Omental fat pad (tissue), 4 donors: Measurements from ENCODE around the gene PPP2R5E. TPM values are rescaled to one million over a fixed set of nuclear protein-coding genes. Genes with fewer than 3 reads are reported as not detected.
"Not testable (repeated sequence)": the region's sequence is repeated elsewhere in the genome, so short reads cannot be mapped to it uniquely, and the experiment has no call there.

ENCODE experiments used
- ATAC-seq: fragments of 150-250 bp; one replicate; pipeline ENCODE4 v1.9.1; 2016; ENCODE audit warnings: mild to moderate bottlenecking, moderate library complexity; ENCODE audit not compliant: low FRiP score
- DNase-seq: peaks from one replicate; pipeline ENCODE4 v3.0.0-alpha.2; 2019; ENCODE audit warnings: low spot score
- total RNA-seq, 4 donors: library from RNA; depleted of rRNA; stranded (reverse); fragments of >200 nt; gene quantifications; one replicate each; pipeline ENCODE4 v1.1.0, GENCODE V29; 2016
- TF ChIP-seq, protein P1 (sequence below), 3 donors: fragments of 450-650 bp; IDR thresholded peaks; one replicate each; pipeline ENCODE4 v1.5.1; 2016 to 2017; ENCODE audit warnings: antibody characterized with exemption in 3 of 3, mild to moderate bottlenecking in 3 of 3, moderate library complexity in 2 of 3

The PPP2R5E gene
- total RNA-seq, 4 donors from 2014 or later: 17.0 to 23.3 (median 21.0) TPM

DNA sequence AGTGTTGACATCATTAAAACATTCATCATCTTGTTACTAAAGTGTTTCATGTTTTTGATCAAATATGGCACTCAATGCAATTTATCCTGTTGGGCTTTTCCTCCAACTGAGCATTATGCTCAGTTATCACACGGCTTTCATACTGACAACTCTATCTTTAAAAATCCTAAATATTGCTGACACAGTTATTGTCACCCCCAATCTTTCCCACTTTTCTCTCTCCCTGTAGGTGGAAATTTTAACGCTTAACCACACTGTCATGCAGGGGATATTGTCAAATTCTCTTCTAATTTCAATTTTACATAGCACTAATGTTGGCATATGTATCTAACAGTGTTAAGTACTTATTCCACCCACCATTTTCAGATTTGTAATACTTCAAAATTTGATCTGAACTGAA, 164.7 kb downstream of the PPP2R5E start:
- no peak for DNase-seq
- ATAC-seq: no peak
- TF ChIP-seq, protein P1, sequence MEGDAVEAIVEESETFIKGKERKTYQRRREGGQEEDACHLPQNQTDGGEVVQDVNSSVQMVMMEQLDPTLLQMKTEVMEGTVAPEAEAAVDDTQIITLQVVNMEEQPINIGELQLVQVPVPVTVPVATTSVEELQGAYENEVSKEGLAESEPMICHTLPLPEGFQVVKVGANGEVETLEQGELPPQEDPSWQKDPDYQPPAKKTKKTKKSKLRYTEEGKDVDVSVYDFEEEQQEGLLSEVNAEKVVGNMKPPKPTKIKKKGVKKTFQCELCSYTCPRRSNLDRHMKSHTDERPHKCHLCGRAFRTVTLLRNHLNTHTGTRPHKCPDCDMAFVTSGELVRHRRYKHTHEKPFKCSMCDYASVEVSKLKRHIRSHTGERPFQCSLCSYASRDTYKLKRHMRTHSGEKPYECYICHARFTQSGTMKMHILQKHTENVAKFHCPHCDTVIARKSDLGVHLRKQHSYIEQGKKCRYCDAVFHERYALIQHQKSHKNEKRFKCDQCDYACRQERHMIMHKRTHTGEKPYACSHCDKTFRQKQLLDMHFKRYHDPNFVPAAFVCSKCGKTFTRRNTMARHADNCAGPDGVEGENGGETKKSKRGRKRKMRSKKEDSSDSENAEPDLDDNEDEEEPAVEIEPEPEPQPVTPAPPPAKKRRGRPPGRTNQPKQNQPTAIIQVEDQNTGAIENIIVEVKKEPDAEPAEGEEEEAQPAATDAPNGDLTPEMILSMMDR (IDR thresholded peaks at IDR 0.05): no peak

DNA sequence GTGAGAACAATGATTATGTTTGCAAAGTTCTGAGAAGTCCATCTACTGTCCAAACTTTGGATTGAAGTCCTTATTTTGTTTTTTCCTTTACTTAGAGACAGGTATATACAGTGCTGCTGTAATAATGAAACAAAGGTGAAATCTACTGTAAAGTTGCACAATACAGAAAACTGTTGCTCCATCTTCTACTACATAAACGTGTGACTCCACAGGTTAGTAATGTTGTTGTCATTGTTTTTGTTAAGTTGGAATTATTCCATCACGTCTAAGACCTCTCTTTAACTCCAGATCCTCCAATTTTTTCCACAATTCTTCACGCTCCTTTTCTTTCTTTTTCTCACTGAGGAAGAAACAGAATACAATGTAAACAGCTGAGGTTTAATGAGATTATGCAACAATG, 167.4 kb downstream of the PPP2R5E start:
- ATAC-seq: no peak
- TF ChIP-seq, protein P1 (IDR thresholded peaks at IDR 0.05): no peak

DNA sequence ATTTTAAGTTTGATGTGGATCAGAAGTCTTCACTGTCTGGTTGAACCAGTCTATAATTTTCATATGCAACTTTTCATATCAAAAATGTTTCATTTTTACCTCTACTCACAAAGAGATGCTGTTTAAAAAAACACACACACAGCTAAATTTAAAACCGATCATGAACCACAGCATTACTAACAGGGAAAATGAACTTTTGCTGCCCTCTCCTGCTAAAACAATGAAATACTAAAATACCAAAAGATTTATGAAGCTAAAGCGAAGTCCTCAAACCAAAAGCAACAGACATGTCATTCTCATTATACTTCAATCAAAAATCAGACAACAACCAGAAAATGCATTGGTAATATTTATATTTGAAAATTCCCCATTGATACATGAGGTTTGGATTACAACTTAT, 171.6 kb downstream of the PPP2R5E start:
- not testable (repeated sequence) for DNase-seq, ATAC-seq

More for the DNA sequence above, 167.4 kb downstream of the PPP2R5E start:
- DNase-seq: no peak

DNA sequence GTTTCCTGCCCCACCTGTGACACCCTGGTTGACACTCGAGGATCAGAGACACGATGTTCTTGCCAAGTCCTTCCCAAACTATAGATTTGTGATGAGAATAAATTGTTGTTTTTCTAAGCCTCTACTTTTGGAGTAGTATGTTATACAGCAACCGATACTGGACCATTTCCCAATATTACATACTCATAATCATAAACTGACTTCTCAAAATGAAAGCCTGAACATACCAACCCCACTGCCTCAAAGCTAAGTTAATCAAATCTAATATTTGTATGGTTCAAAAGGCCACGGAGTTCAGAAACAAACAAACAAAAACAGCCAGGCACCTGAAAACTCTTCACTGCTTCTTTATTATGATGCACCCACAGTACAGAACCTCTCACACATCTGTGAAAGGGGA, 172.1 kb downstream of the PPP2R5E start:
- no peak for ATAC-seq
- DNase-seq: no peak
- TF ChIP-seq, protein P1 (IDR thresholded peaks at IDR 0.05): no peak

DNA sequence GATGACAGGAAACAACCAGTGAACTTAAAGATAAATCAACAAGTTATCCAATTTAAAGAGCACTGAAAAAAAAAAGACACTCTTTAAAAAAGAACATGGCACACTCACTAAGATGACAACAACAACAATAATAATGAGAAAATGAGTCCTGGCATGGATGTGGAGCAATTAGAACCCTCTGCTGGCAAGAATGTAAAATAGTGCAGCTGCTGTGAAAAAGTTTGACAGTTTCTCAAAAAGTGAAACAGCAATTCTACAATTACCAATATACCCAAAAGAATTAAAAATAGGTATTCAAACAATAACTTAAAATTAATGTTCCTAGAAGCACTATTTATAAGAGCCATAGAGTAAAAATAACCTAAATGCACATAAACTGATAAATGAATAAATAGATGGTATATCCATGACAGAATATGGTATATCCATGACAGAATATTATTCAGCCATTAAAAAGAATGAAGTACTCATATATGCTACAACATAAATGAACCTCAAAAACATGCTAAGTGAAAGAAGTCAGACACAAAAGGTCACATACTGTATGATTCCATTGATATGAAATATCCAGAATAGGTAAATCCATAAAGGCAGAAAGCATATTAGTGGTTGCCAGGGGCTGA, 175.3 kb downstream of the PPP2R5E start:
- ATAC-seq: no peak
- DNase-seq: no peak
- TF ChIP-seq, protein P1 (IDR thresholded peaks at IDR 0.05): no peak

DNA sequence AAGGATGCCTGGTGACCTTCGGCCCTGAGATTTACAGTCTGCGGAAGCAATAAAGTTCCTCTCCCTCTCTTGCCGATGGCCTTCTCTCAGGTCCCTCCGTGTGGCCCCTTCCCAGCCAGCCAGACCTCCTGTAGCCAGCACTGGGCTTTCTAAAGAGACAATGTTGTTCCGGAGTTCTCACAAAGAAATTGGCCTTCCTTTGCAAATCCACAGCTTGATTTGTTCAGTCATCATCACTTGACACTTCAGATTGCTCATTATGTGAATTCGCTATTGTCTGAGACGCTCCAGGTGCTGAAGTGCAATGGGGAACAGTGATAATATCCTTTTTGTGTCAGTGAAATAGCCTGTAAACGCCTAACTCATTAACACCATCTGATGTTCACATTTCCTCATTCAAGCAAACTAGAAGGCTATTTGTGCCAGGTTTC, 180.8 kb downstream of the PPP2R5E start:
- TF ChIP-seq, protein P1 (IDR thresholded peaks at IDR 0.05): no peak
- no peak for DNase-seq
- ATAC-seq: no peak

DNA sequence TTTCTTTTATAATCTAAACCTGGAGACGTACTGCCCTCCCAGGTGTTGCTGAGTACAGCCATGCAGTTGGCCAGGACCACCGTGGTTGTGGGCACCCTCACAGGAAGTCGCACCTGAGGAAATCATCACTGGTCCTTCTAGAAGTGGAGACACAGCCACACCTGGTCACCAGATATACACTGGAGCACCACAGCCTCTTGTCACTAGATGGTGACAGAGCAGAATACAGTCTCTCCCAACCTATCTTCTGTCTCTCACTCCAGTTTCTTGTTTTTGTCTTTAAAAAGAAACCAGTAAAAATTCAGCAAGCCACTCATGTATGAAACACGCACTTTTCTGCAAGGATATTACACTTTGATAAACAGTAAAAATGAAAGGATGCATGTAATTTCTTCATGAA, 181.4 kb downstream of the PPP2R5E start:
- DNase-seq (no peak), ATAC-seq (no peak)
- TF ChIP-seq, protein P1 (IDR thresholded peaks at IDR 0.05): no peak
